HG02981 (cell line): ENCODE measurements around the gene CCDC88A.
A peak's percentile ranks its signal among the peaks of the same experiment; 100 is the strongest.
"Not testable (repeated sequence)": the region's sequence is repeated elsewhere in the genome, so short reads cannot be mapped to it uniquely, and the experiment has no call there.

Experiments used
- ATAC-seq: cut with Tn5 transposase; IDR thresholded peaks from one replicate; pipeline ENCODE4 v1.9.1; 2021; ENCODE audit warnings: mild to moderate bottlenecking, moderate library complexity; ENCODE audit not compliant: unreplicated experiment

CCDC88A gene

GRCh38 chr2:55327470-55328230 is 92.0 kb downstream of the CCDC88A start:
- ATAC-seq, result no peak

DNA sequence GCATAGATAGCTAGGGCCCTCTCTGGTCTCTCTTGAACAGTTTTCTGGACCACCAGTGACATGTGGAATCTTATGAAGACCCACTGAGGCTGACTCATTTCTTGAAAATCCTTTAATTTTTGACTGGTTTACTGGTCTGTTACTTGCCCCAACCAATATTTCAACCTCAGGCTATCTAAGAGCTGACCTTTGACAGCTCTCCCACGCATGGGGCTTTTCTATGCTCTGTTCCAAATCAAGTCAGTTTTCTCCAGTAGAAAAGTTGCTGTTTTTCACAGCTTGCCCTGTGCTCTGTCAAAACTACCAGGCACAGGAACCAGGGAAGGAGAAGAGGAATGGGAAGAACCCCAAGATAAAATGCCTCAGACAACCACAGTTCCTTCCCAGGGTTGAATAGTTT is 104.7 kb downstream of the CCDC88A start:
- no peak for ATAC-seq

DNA sequence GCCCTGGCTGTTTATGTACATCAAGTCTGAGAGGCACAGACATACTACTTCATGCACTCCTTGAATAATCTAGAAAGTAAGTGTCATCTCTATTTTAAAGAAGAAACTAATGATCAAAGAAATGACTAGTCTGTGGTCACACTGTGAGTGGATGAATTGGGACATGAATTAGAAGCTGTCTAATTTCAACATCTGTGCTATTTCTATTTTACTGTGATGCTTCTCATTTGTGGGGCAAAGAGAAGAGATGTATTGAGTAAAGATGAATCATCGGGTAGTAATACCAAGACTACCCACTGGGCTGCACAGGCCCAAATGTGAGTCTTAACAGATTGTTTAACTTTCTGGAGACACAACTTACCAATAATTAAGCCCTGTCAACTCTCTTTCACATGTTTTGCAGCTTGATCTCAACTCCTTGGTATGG is 108.2 kb downstream of the CCDC88A start:
- peak; percentile 95 for ATAC-seq

DNA sequence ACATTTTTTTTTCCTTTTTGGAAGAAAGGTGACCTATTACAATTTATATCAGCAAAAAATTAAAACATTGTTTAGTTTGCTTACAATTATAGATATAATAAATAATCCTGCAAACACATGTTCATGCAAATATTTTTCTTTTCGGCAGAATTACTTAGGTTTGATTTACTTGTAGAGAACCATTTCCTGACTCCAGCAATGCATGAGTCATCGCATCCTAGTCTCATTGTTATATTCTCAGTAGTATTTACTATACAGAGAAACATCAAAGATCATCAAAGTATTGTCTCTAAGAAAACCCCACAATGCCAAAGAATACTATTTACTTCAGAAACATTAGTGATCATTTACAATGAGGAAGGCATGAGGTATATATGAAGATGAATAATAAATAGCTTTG is 110.2 kb downstream of the CCDC88A start:
- ATAC-seq, result no peak

DNA sequence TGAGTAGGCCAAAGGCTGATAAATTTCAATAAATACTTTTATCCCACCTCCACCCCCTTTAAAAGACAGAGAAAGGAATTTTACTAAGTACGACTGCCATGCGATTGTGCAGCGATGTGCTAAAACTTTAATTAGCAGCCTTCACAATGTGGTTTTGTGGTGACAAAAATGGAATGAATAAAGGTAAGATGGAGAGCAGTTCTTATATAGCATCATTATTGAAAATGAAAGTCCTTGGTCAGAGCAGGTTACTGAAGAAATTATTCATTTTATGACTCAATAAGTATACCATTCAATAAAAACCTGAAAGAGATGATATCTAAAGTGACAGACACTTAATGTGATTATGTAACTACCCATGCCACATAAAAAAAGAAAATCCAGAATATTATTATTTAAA is 117.4 kb downstream of the CCDC88A start:
- ATAC-seq, result peak; percentile 83

DNA sequence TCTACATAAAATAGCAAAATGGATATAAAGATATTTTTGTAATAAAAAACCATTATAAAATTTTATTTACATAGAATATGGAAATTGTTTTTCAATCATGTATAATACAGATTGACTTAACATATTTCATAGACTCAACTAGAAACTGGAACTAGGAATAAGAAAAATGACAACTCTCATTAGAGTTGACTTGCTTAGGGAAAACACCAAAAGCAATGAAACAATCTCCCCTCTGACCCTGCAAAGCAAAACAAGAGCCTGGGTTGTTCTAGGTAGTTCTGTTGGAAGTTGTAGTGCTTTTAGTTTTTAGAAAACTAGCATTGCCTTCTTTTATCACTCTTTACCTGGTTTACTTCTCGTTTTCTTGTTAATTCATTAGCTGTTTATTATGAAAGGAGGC is 118.4 kb downstream of the CCDC88A start:
- ATAC-seq, result no peak

DNA sequence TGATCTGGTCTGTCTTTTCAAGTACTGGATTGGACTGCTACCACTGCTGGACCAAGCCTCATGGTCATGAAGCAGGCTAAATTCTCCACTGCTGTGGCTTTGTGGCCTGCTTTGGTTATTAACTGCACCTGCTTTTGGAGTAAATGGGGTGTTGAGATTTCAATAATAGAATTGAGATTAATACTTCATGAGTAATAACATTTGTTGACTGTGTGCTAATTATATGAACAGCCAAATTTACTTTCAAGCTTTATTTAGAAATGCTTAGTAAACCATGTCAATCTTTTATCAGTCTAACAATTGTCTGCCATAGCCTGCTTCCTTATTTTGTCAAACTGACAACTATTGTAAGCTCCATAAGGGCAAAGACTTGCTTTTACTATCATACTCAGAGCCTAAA is 123.3 kb downstream of the CCDC88A start:
- ATAC-seq, result no peak

GRCh38 chr2:55283083-55283482 is 136.6 kb downstream of the CCDC88A start:
- ATAC-seq, result no peak

GRCh38 chr2:55282110-55282917 is 137.3 kb downstream of the CCDC88A start:
- ATAC-seq, result peak; percentile 98

GRCh38 chr2:55280851-55281546 is 138.7 kb downstream of the CCDC88A start:
- not testable (repeated sequence) for ATAC-seq

GRCh38 chr2:55279859-55280424 is 139.7 kb downstream of the CCDC88A start:
- not testable (repeated sequence) for ATAC-seq

DNA sequence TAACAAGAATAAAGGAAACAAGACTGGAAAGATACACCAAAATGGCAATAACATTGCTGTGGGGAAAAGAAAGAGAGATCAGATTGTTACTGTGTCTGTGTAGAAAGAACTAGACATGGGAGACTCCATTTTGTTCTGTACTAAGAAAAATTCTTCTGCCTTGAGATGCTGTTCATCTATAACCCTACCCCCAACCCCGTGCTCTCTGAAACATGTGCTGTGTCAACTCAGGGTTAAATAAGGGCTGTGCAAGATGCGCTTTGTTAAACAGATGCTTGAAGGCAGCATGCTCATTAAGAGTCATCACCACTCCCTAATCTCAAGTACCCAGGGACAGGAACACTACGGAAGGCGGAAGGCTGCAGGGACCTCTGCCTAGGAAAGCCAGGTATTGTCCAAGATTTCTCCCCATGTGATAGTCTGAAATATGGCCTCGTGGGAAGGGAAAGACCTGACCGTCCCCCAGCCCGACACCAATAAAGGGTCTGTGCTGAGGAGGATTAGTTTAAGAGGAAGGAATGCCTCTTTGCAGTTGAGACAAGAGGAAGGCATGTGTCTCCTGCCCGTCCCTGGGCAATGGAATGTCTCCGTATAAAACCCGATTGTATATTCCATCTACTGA is 140.3 kb downstream of the CCDC88A start:
- not testable (repeated sequence) for ATAC-seq

GRCh38 chr2:55277310-55277709 is 142.3 kb downstream of the CCDC88A start:
- no peak for ATAC-seq

GRCh38 chr2:55274346-55274745 is 145.3 kb downstream of the CCDC88A start:
- not testable (repeated sequence) for ATAC-seq

DNA sequence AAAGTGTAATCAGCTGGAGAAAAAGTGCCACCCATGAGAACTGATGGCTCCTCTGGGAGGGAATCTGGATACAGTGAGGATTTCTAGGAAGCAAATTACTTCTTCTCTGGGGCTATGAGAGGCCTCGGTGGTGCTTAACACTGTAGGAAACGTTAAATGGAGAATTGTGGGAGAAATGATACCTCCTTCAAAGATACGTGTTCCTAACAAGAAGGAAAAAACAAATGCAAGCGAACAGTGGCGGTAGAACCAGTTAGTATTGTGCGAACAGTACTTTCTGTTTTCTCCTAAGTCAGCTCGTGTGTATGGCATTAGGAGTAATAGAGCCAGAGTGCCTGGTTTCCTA is 150.0 kb downstream of the CCDC88A start:
- no peak for ATAC-seq

- ATAC-seq, result peak; percentile 97
These were observed 150.6 kb downstream of the CCDC88A start, which contains the start of gene MTIF2 for GRCh38 chr2:55268907-55269644. Gene MTIF2 (minus strand): TSS chr2:55269231. CDS start chr2:55263858, 5,373 bp downstream.

GRCh38 chr2:55268288-55268906 is 151.3 kb downstream of the CCDC88A start:
- no peak for ATAC-seq

GRCh38 chr2:55259586-55259985 is 160.1 kb downstream of the CCDC88A start:
- not testable (repeated sequence) for ATAC-seq

GRCh38 chr2:55252832-55253231 is 166.8 kb downstream of the CCDC88A start:
- no peak for ATAC-seq

- no peak for ATAC-seq
These were observed 172.6 kb downstream of the CCDC88A start for GRCh38 chr2:55247025-55247424.
